Activated naive CD4-positive, alpha-beta T cell treated with anti-CD3 and anti-CD28 coated beads, Interleukin-2, amount 10 ng/mL, durations not matched to agents 7 days and 5 days (primary cell): ENCODE results near the gene AP2M1.
A peak's percentile ranks its signal among the peaks of the same experiment; 100 is the strongest.

Source experiments
- CTCF ChIA-PET: fragments of 350-600 bp; sonication (Branson Sonifier 250); formaldehyde crosslinking; loops from one replicate; lab custom pipeline; 2021; ENCODE audit warnings: antibody characterized with exemption; lab: Charles Lee
- DNase-seq: peaks from one replicate; pipeline ENCODE4 v3.0.0-alpha.2; 2020
- H3K27ac Mint-ChIP-seq: one replicate; pipeline ENCODE4 v1.8.0; 2021; ENCODE audit warnings: mild to moderate bottlenecking, moderate library complexity, mixed read lengths
- H3K27me3 Mint-ChIP-seq: one replicate; pipeline ENCODE4 v1.8.0; 2021; ENCODE audit warnings: mild to moderate bottlenecking, mixed read lengths
- H3K36me3 Mint-ChIP-seq: one replicate; pipeline ENCODE4 v1.8.0; 2021; ENCODE audit warnings: mixed read lengths
- H3K4me1 Mint-ChIP-seq: one replicate; pipeline ENCODE4 v1.8.0; 2021; ENCODE audit warnings: mixed read lengths
- H3K4me3 Mint-ChIP-seq: one replicate; pipeline ENCODE4 v1.8.0; 2021; ENCODE audit warnings: mild to moderate bottlenecking, moderate library complexity, mixed read lengths
- H3K9me3 Mint-ChIP-seq: one replicate; pipeline ENCODE4 v1.8.0; 2021; ENCODE audit warnings: mixed read lengths

Gene AP2M1

DNA sequence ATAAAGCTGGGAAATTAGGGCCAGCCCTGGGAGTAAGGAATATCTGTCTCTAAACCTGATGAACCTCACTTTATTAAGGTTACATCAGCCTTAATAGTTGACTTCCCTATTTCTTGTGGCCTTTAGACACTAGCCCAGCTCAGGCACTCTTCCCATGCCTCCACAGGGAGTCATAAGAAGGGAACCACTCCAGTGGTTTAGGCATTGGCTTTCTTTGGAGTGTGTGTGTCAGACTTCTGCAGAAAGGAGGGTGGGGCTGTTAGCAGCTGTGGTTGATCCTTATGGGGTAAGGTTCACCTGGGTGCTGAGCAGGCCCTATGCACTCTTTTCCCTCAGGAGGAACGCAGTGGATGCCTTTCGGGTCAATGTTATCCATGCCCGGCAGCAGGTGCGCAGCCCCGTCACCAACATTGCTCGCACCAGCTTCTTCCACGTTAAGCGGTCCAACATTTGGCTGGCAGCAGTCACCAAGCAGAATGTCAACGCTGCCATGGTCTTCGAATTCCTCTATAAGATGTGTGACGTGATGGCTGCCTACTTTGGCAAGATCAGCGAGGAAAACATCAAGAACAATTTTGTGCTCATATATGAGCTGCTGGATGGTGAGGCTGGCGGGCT, 4.0 kb downstream of the AP2M1 start:
- Mint-ChIP-seq H3K36me3 (peaks cover 55% of the 10 kb centered on the region), H3K4me1 (peaks cover 29% of the 10 kb centered on the region), H3K4me3 (no peak overlapping the region), H3K9me3 (no peaks in the 10 kb centered on the region), H3K27me3 (no peaks in the 10 kb centered on the region), H3K27ac (peak overlapping the region; percentile 45)
- no peak for DNase-seq
- CTCF ChIA-PET, result interaction anchor here (1.3 kb wide), 1 partner anchor 49 kb away, joined by 3 read pairs; no protein-coding TSS in a partner anchor

GRCh38 chr3:184180165-184180564, 5.5 kb downstream of the AP2M1 start:
- no peak overlapping the region for H3K27ac Mint-ChIP-seq
- H3K36me3 Mint-ChIP-seq, result peaks cover 63% of the 10 kb centered on the region
- H3K4me3 Mint-ChIP-seq, result no peak overlapping the region
- no peaks in the 10 kb centered on the region for H3K27me3 Mint-ChIP-seq
- CTCF ChIA-PET, result interaction anchor here (1.3 kb wide), 1 partner anchor 48 kb away, joined by 3 read pairs; no protein-coding TSS in a partner anchor
- no peaks in the 10 kb centered on the region for H3K9me3 Mint-ChIP-seq
- DNase-seq, result no peak
- peaks cover 31% of the 10 kb centered on the region for H3K4me1 Mint-ChIP-seq

- no peak for DNase-seq
- no peak overlapping the region for H3K4me3 Mint-ChIP-seq
- CTCF ChIA-PET, result no interaction called here
- no peaks in the 10 kb centered on the region for H3K27me3 Mint-ChIP-seq
- H3K36me3 Mint-ChIP-seq, result peaks cover 64% of the 10 kb centered on the region
- H3K9me3 Mint-ChIP-seq, result no peaks in the 10 kb centered on the region
- peaks cover 23% of the 10 kb centered on the region for H3K4me1 Mint-ChIP-seq
- no peak overlapping the region for H3K27ac Mint-ChIP-seq
These were observed 6.9 kb downstream of the AP2M1 start for GRCh38 chr3:184181596-184181995.

DNA sequence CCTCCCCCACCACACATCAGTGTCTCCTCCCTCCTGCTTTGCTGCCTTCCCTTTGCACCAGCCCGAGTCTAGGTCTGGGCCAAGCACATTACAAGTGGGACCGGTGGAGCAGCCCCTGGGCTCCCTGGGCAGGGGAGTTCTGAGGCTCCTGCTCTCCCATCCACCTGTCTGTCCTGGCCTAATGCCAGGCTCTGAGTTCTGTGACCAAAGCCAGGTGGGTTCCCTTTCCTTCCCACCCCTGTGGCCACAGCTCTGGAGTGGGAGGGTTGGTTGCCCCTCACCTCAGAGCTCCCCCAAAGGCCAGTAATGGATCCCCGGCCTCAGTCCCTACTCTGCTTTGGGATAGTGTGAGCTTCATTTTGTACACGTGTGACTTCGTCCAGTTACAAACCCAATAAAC, 9.0 kb downstream of the AP2M1 start:
- CTCF ChIA-PET, result interaction anchor here (0.6 to 0.9 kb wide), 2 partner anchors 38 to 164 kb away, joined by 3 to 4 read pairs; no protein-coding TSS in a partner anchor
- Mint-ChIP-seq H3K36me3 (peaks cover 64% of the 10 kb centered on the region), H3K27ac (no peak overlapping the region), H3K9me3 (no peaks in the 10 kb centered on the region), H3K27me3 (no peaks in the 10 kb centered on the region), H3K4me1 (peaks cover 30% of the 10 kb centered on the region), H3K4me3 (no peak overlapping the region)
- DNase-seq, result no peak

GRCh38 chr3:184184546-184185230, 10.0 kb downstream of the AP2M1 start:
- no peaks in the 10 kb centered on the region for H3K27me3 Mint-ChIP-seq
- H3K9me3 Mint-ChIP-seq, result no peaks in the 10 kb centered on the region
- DNase-seq, result no peak
- peak overlapping the region; percentile 100 for H3K4me3 Mint-ChIP-seq
- H3K4me1 Mint-ChIP-seq, result peaks cover 32% of the 10 kb centered on the region
- H3K27ac Mint-ChIP-seq, result peak overlapping the region; percentile 72
- CTCF ChIA-PET, result no interaction called here
- peaks cover 66% of the 10 kb centered on the region for H3K36me3 Mint-ChIP-seq

- peak overlapping the region; percentile 92 for H3K27ac Mint-ChIP-seq
- H3K9me3 Mint-ChIP-seq, result no peaks in the 10 kb centered on the region
- DNase-seq, result peak; percentile 99
- CTCF ChIA-PET, result no interaction called here
- peaks cover 63% of the 10 kb centered on the region for H3K36me3 Mint-ChIP-seq
- H3K4me3 Mint-ChIP-seq, result peak overlapping the region; percentile 100
- H3K4me1 Mint-ChIP-seq, result peaks cover 32% of the 10 kb centered on the region
- H3K27me3 Mint-ChIP-seq, result no peaks in the 10 kb centered on the region
These were observed 11.0 kb downstream of the AP2M1 start for GRCh38 chr3:184185461-184186183.

GRCh38 chr3:184186184-184186901, 11.7 kb downstream of the AP2M1 start, which contains the start of gene ABCF3:
TSS of gene ABCF3 (plus strand) at chr3:184186199. CDS start at chr3:184186208, 9 bp downstream.
- Mint-ChIP-seq H3K27ac (peak within 1 kb of the TSS; percentile 92), H3K4me3 (peak within 1 kb of the TSS; percentile 100), H3K9me3 (no peaks in the 10 kb centered on the region), H3K4me1 (peaks cover 32% of the 10 kb centered on the region), H3K36me3 (peaks cover 63% of the 10 kb centered on the region), H3K27me3 (no peaks in the 10 kb centered on the region)
- CTCF ChIA-PET, result interaction anchor here (0.9 kb wide), 1 partner anchor 41 kb away, joined by 3 read pairs; no protein-coding TSS in a partner anchor
- DNase-seq, result no peak

- DNase-seq, result no peak
- Mint-ChIP-seq H3K27ac (peak overlapping the region; percentile 92), H3K27me3 (no peaks in the 10 kb centered on the region), H3K4me3 (peak overlapping the region; percentile 100), H3K36me3 (peaks cover 59% of the 10 kb centered on the region), H3K9me3 (no peaks in the 10 kb centered on the region), H3K4me1 (peaks cover 32% of the 10 kb centered on the region)
- CTCF ChIA-PET, result interaction anchor here (0.9 kb wide), 1 partner anchor 41 kb away, joined by 3 read pairs; no protein-coding TSS in a partner anchor
These were observed 12.2 kb downstream of the AP2M1 start for GRCh38 chr3:184186902-184187207.

GRCh38 chr3:184188080-184188479, 13.4 kb downstream of the AP2M1 start:
- no peak for DNase-seq
- Mint-ChIP-seq H3K4me3 (peak overlapping the region; percentile 5), H3K4me1 (peaks cover 32% of the 10 kb centered on the region), H3K9me3 (no peaks in the 10 kb centered on the region), H3K27me3 (no peaks in the 10 kb centered on the region), H3K36me3 (peaks cover 59% of the 10 kb centered on the region), H3K27ac (no peak overlapping the region)
- CTCF ChIA-PET, result interaction anchor here (1.0 to 1.4 kb wide), 2 partner anchors 40 to 62 kb away, joined by 3 to 4 read pairs; no protein-coding TSS in a partner anchor

DNA sequence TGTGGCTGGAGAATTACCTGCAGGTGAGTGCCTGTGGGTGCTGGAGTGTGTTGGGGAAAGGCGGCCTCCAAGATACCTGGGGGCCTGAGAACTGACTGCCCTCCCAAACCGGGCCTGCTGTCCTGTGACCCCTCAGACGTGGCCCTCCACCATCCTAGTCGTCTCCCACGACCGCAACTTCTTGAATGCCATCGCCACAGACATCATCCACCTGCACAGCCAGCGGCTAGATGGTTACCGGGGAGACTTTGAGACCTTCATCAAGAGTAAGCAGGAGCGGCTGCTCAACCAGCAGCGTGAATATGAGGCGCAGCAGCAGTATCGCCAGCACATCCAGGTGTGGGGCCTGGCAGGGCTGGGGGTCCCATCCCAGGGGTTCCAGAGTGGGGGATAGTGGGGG, 14.8 kb downstream of the AP2M1 start:
- Mint-ChIP-seq H3K27me3 (no peaks in the 10 kb centered on the region), H3K36me3 (peaks cover 57% of the 10 kb centered on the region), H3K27ac (no peak overlapping the region), H3K4me1 (peaks cover 28% of the 10 kb centered on the region), H3K4me3 (no peak overlapping the region), H3K9me3 (no peaks in the 10 kb centered on the region)
- CTCF ChIA-PET, result no interaction called here
- no peak for DNase-seq

DNA sequence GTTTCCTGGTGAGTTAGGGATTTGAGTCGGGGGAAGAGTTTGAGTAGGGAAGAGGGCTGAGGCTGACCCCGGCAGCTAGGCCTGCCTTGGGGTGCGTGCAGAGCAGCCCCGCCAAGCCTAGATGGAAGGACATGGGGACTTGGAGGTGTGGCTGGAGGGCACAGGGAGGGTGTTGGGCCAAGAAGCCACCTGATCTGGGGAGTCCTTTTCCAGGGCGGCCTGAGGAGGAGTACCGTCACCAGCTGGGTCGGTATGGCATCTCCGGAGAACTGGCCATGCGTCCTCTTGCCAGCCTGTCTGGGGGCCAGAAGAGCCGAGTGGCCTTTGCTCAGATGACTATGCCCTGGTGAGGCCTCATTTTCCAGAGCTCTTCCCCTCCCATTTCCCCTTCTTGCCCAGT, 18.2 kb downstream of the AP2M1 start:
- H3K27ac Mint-ChIP-seq, result no peak overlapping the region
- H3K4me1 Mint-ChIP-seq, result peaks cover 5% of the 10 kb centered on the region
- H3K27me3 Mint-ChIP-seq, result no peaks in the 10 kb centered on the region
- H3K9me3 Mint-ChIP-seq, result no peaks in the 10 kb centered on the region
- CTCF ChIA-PET, result no interaction called here
- DNase-seq, result no peak
- no peak overlapping the region for H3K4me3 Mint-ChIP-seq
- H3K36me3 Mint-ChIP-seq, result peaks cover 44% of the 10 kb centered on the region

GRCh38 chr3:184193991-184194539, 19.4 kb downstream of the AP2M1 start:
- Mint-ChIP-seq H3K27ac (no peak overlapping the region), H3K4me3 (no peak overlapping the region), H3K9me3 (no peaks in the 10 kb centered on the region), H3K36me3 (peaks cover 34% of the 10 kb centered on the region), H3K27me3 (no peaks in the 10 kb centered on the region), H3K4me1 (no peaks in the 10 kb centered on the region)
- CTCF ChIA-PET, result interaction anchor here (4.2 kb wide), 1 partner anchor 34 kb away, joined by 15 read pairs; no protein-coding TSS in a partner anchor
- DNase-seq, result no peak

GRCh38 chr3:184196536-184196935, 21.9 kb downstream of the AP2M1 start:
- Mint-ChIP-seq H3K4me3 (no peak overlapping the region), H3K27me3 (peaks cover 3% of the 10 kb centered on the region), H3K4me1 (no peaks in the 10 kb centered on the region), H3K36me3 (peaks cover 20% of the 10 kb centered on the region), H3K27ac (no peak overlapping the region), H3K9me3 (no peaks in the 10 kb centered on the region)
- CTCF ChIA-PET, result interaction anchor here (4.2 kb wide), 1 partner anchor 31 kb away, joined by 15 read pairs; no protein-coding TSS in a partner anchor
- no peak for DNase-seq
